SK-N-MC (cell line): ENCODE results near the gene XPA.

Experiments used
- DNase-seq: peaks from one replicate; pipeline ENCODE4 v3.0.0-alpha.2; 2011; ENCODE audit warnings: low read depth, low spot score
- H3K27ac ChIP-seq: fragments of 200-600 bp; sonication (generic); 2 replicates; pipeline ENCODE4 v1.5.1; 2016; ENCODE audit warnings: mixed run types
- H3K36me3 ChIP-seq: fragments of 200-600 bp; sonication (generic); 2 replicates; pipeline ENCODE4 v1.6.1; 2017; ENCODE audit warnings: antibody characterized with exemption, low read length, mixed read lengths; ENCODE audit not compliant: insufficient read depth
- H3K4me3 ChIP-seq: fragments of 200-600 bp; sonication (generic); 2 replicates; pipeline ENCODE4 v1.5.1; 2016
- H3K9ac ChIP-seq: fragments of 200-600 bp; sonication (generic); 2 replicates; pipeline ENCODE4 v1.8.0; 2017; ENCODE audit warnings: mixed run types, mixed read lengths; ENCODE audit not compliant: insufficient read length
- H3K9me3 ChIP-seq: fragments of 200-600 bp; sonication (generic); 2 replicates; pipeline ENCODE4 v1.6.1; 2017; ENCODE audit warnings: low read depth, mild to moderate bottlenecking, antibody characterized with exemption, low read length, moderate library complexity, mixed read lengths
- EZH2 ChIP-seq: fragments of 200-600 bp; sonication (generic); IDR thresholded peaks from one replicate; pipeline ENCODE4 v1.6.1; 2017; ENCODE audit warnings: antibody characterized with exemption
- FOXP2 ChIP-seq: optimal IDR thresholded peaks from 2 replicates; pipeline ENCODE3; 2011; ENCODE audit warnings: mild to moderate bottlenecking, moderate library complexity; ENCODE audit not compliant: insufficient read depth; ENCODE audit errors: extremely low read length, control extremely low read depth
- POLR2AphosphoS5 ChIP-seq: IDR thresholded peaks from 2 replicates; pipeline ENCODE4 v1.6.1; 2012; ENCODE audit warnings: mild to moderate bottlenecking, low read depth, low read length, borderline replicate concordance

XPA gene

DNA sequence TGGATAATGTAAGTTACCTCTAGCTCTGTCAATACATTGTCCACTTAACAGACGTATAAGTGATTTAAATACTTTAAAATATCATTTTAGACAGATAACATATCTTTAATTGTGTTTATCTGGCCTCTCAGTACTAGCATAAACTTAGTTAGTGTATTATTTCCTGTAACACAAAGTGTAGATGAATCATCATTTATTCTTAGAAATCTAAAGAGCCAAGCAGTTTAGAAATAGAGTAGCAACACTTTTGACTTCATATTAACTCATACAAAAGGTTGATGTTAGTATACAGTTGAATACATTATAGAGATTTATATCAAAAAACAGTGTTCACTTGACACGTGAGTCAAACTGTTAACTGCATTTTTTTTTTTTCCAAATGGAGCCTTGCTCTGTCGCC lies 45.5 kb downstream of the XPA start:
- peaks cover 94% of the 10 kb centered on the region for H3K36me3 ChIP-seq
- no peak overlapping the region for H3K4me3 ChIP-seq
- H3K27ac ChIP-seq = no peak overlapping the region
- no peak for TF ChIP-seq POLR2AphosphoS5
- no peak for DNase-seq
- no peaks in the 10 kb centered on the region for H3K9me3 ChIP-seq
- no peak overlapping the region for H3K9ac ChIP-seq

DNA sequence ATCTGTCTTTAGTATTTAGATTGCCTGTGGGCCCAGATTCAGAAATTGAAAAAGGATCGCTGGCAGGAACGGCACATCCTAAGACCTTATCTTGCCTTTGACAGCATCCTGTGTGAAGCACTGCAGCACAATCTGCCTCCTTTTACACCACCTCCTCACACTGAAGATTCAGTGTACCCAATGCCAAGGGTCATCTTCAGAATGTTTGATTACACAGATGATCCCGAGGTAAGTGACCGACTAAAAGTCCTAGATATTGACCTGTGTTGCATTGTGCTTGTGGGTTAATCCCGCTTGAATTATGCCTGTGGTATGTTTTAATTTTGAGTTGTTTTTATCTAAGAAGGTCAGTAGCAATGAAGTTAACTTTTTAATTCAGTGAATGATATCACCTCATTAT lies 49.1 kb downstream of the XPA start:
- TF ChIP-seq POLR2AphosphoS5 (no peak), FOXP2 (no peak), EZH2 (no peak)
- no peak overlapping the region for H3K4me3 ChIP-seq
- DNase-seq = no peak
- peaks cover 90% of the 10 kb centered on the region for H3K36me3 ChIP-seq
- no peak overlapping the region for H3K9ac ChIP-seq
- no peaks in the 10 kb centered on the region for H3K9me3 ChIP-seq
- no peak overlapping the region for H3K27ac ChIP-seq

DNA sequence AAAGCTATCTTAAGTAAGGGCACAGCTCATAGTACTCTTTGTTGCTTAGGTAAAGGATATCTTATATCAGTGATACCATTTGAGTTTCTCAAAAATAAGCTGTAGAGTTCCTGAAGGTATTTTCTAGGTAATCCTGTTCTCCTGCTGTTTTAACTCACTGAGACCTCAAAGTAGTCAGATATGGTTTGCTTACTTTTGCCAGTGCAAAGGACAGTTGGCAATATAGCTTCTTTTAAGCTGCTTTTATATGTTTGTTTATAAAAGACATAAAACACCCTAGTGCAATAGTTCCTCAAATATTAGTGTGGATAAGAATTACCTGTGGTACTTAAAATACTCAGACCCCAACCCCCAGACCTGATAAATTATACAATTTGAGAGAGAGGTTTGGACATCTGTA lies 51.4 kb downstream of the XPA start:
- TF ChIP-seq FOXP2 = no peak
- no peak for TF ChIP-seq EZH2
- no peak for TF ChIP-seq POLR2AphosphoS5
- Histone ChIP-seq H3K27ac (no peak overlapping the region), H3K9me3 (no peaks in the 10 kb centered on the region), H3K4me3 (no peak overlapping the region), H3K36me3 (peaks cover 92% of the 10 kb centered on the region), H3K9ac (no peak overlapping the region)
- no peak for DNase-seq

GRCh38 chr9:97640325-97640724 lies 56.8 kb downstream of the XPA start:
- Histone ChIP-seq H3K4me3 (no peak overlapping the region), H3K9ac (no peak overlapping the region), H3K9me3 (no peaks in the 10 kb centered on the region), H3K27ac (no peak overlapping the region), H3K36me3 (peaks cover 52% of the 10 kb centered on the region)
- no peak for DNase-seq
- TF ChIP-seq FOXP2 = no peak
- no peak for TF ChIP-seq POLR2AphosphoS5
- TF ChIP-seq EZH2 = no peak

DNA sequence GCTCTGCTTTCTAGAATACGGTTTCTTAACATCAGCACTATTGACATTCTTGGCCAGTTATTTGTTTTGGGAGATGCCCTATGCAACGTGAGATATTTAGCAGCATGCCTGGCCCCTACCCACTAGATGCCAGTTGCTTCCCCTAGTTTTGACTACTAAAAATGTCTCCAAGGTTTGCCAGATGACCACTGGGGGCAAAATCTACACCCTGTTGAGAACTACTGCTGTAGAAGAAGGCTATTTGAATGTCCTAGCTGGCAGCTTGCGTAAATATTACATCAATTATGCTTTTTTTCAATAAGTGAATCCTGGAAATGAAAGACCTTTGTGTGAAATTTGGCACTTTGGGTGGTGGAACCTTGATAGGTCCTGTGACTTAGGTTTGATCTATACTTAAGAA lies 58.5 kb downstream of the XPA start:
- Histone ChIP-seq H3K9me3 (no peaks in the 10 kb centered on the region), H3K27ac (no peak overlapping the region), H3K9ac (no peak overlapping the region), H3K36me3 (peaks cover 36% of the 10 kb centered on the region), H3K4me3 (no peak overlapping the region)
- no peak for DNase-seq
- TF ChIP-seq EZH2 = no peak
- TF ChIP-seq FOXP2 = no peak
- no peak for TF ChIP-seq POLR2AphosphoS5

GRCh38 chr9:97636903-97637302 lies 60.2 kb downstream of the XPA start:
- Histone ChIP-seq H3K27ac (no peak overlapping the region), H3K36me3 (peaks cover 18% of the 10 kb centered on the region), H3K9me3 (no peaks in the 10 kb centered on the region), H3K9ac (peak overlapping the region; percentile 42), H3K4me3 (peak overlapping the region; percentile 14; the same call in 1 of the 2 replicates)
- TF ChIP-seq POLR2AphosphoS5 = no peak
- TF ChIP-seq FOXP2 = no peak
- TF ChIP-seq EZH2 = no peak
- no peak for DNase-seq

DNA sequence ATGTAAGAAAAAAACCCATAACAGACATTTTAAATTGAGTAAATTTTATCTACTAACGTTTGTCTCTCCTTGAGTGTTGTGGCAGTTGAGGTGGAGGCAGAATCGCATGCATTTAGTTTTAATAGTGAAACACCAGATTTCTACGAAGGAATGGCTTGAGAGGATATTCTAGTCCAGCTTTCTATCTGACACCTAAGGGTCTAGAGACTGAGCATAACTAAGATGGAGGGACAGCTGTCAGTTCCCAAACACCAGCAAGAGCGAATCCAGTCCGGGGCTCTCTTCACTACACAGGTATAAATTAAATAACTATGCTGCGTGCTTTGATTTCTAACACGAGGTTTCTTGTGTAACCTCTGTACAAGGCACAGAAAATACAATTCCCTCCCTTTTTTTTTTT lies 62.1 kb downstream of the XPA start:
- no peak for TF ChIP-seq FOXP2
- TF ChIP-seq EZH2 = no peak
- no peak for TF ChIP-seq POLR2AphosphoS5
- peak overlapping the region; percentile 97 for H3K9ac ChIP-seq

DNA sequence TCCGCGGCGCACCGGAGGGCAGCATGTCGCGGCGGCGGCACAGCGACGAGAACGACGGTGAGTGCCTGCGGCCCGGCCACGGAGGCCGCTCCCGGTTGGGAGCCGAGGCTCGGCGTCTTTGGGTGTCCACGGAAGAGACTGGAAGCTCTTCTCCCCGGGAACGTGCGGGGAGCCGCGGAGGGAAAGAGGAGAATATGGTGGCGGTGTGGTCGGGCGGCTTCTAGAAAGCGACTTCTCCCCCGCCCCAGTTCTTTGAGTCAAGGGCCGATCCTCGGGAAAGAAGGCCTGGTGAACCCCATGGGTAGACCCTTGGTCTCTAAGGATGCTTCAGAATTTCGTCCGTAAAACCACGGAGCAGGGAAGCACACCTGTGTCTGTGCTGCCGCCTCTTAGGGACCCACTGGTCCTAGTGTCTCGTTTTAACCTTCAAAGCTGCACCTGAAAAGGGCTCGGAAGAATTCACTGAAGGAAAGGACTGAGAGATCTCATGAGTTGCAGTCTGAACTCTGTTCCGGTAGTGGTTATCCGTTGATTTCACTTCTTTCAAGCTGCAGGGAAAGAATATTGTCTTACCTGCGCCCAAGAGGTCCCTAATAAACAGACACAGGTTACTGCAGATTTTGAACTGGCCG lies 63.2 kb downstream of the XPA start:
- H3K27ac ChIP-seq = peak overlapping the region; percentile 100
- no peaks in the 10 kb centered on the region for H3K36me3 ChIP-seq
- no peak for TF ChIP-seq FOXP2
- TF ChIP-seq POLR2AphosphoS5 = no peak
- no peak for TF ChIP-seq EZH2
- H3K9me3 ChIP-seq = no peaks in the 10 kb centered on the region
- peak overlapping the region; percentile 100 for H3K4me3 ChIP-seq
- DNase-seq = no peak
- peak overlapping the region; percentile 97 for H3K9ac ChIP-seq

More for the DNA sequence above, 62.1 kb downstream of the XPA start:
- peaks cover 2% of the 10 kb centered on the region; the same call in 1 of the 2 replicates for H3K36me3 ChIP-seq
- H3K9me3 ChIP-seq = no peaks in the 10 kb centered on the region
- H3K27ac ChIP-seq = no peak overlapping the region
- DNase-seq = no peak
- H3K4me3 ChIP-seq = peak overlapping the region; percentile 100
